WTC11 (cell line): ENCODE measurements around the gene TMEM198. TPM values are rescaled to one million over a fixed set of nuclear protein-coding genes. Genes with fewer than 3 reads are reported as not detected.

Experiments used
- ATAC-seq: fragments of 200-7000 bp; cut with Tn5 transposase; 2 replicates; pipeline ENCODE4 v1.10.0; 2021; ENCODE audit warnings: mild to moderate bottlenecking, moderate library complexity
- CTCF ChIA-PET: fragments of 300-600 bp; sonication (Branson Sonifier 250); formaldehyde crosslinking; loops from one replicate; lab custom pipeline; 2021; ENCODE audit warnings: antibody characterized with exemption; lab: Charles Lee
- POLR2A ChIA-PET: fragments of 350-600 bp; sonication (Branson Sonifier 250); formaldehyde crosslinking; loops from one replicate; lab custom pipeline; 2021; ENCODE audit warnings: antibody characterized with exemption; lab: Charles Lee
- DNase-seq: peaks from one replicate; pipeline ENCODE4 v3.0.0; 2021; ENCODE audit warnings: low spot score
- H3K27ac Mint-ChIP-seq: 2 replicates; pipeline ENCODE4 v1.8.0; 2021; ENCODE audit warnings: mixed read lengths
- H3K27me3 Mint-ChIP-seq: 2 replicates; pipeline ENCODE4 v1.8.0; 2021; ENCODE audit warnings: low read depth, mild to moderate bottlenecking, moderate library complexity, mixed read lengths
- H3K36me3 Mint-ChIP-seq: 2 replicates; pipeline ENCODE4 v1.8.0; 2021; ENCODE audit warnings: mixed read lengths
- H3K4me1 Mint-ChIP-seq: 2 replicates; pipeline ENCODE4 v1.8.0; 2022; ENCODE audit warnings: mixed read lengths
- H3K4me3 Mint-ChIP-seq: 2 replicates; pipeline ENCODE4 v1.8.0; 2021; ENCODE audit warnings: mild to moderate bottlenecking, moderate library complexity, mixed read lengths
- H3K9me3 Mint-ChIP-seq: 2 replicates; pipeline ENCODE4 v1.8.0; 2021; ENCODE audit warnings: mixed read lengths
- AFF4 ChIP-seq: sonication (generic); formaldehyde crosslinking; IDR thresholded peaks from 2 replicates; pipeline ENCODE4 v1.8.1; 2023; ENCODE audit warnings: mild to moderate bottlenecking, missing genetic modification reagents, borderline replicate concordance
- CREM ChIP-seq: sonication (generic); formaldehyde crosslinking; IDR thresholded peaks from 2 replicates; pipeline ENCODE4 v1.8.1; 2022; ENCODE audit warnings: mild to moderate bottlenecking, missing genetic modification reagents, moderate library complexity
- EMX1 ChIP-seq: fragments of 250-450 bp; sonication (Bioruptor Pico); IDR thresholded peaks from 2 replicates; pipeline ENCODE4 v1.8.0; 2021; ENCODE audit warnings: mild to moderate bottlenecking
- ESRRA ChIP-seq: sonication (generic); formaldehyde crosslinking; IDR thresholded peaks from 2 replicates; pipeline ENCODE4 v1.8.1; 2022; ENCODE audit warnings: mild to moderate bottlenecking, missing genetic modification reagents, borderline replicate concordance
- FOXJ3 ChIP-seq: sonication (generic); formaldehyde crosslinking; IDR thresholded peaks from 2 replicates; pipeline ENCODE4 v1.9.0; 2021; ENCODE audit warnings: missing genetic modification reagents, mild to moderate bottlenecking, borderline replicate concordance
- GRHL2 ChIP-seq: fragments of 250-450 bp; sonication (Bioruptor Pico); IDR thresholded peaks from 2 replicates; pipeline ENCODE4 v1.8.0; 2022; ENCODE audit warnings: mild to moderate bottlenecking, moderate library complexity; ENCODE audit not compliant: insufficient replicate concordance, severe bottlenecking
- JUN ChIP-seq: sonication (generic); formaldehyde crosslinking; IDR thresholded peaks from 2 replicates; pipeline ENCODE4 v1.8.0; 2023; ENCODE audit warnings: mild to moderate bottlenecking, missing genetic modification reagents
- NFATC4 ChIP-seq: fragments of 250-450 bp; sonication (Bioruptor Pico); IDR thresholded peaks from 2 replicates; pipeline ENCODE4 v1.9.0; 2021; ENCODE audit warnings: mild to moderate bottlenecking
- NFYB ChIP-seq: sonication (generic); formaldehyde crosslinking; conservative IDR thresholded peaks from 2 replicates; pipeline ENCODE4 v1.8.0; 2022; ENCODE audit warnings: low read depth, missing genetic modification reagents
- PRDM15 ChIP-seq: sonication (generic); formaldehyde crosslinking; IDR thresholded peaks from 2 replicates; pipeline ENCODE4 v1.8.0; 2022; ENCODE audit warnings: missing genetic modification reagents
- SMAD3 ChIP-seq: sonication (generic); formaldehyde crosslinking; IDR thresholded peaks from 2 replicates; pipeline ENCODE4 v1.8.0; 2022; ENCODE audit warnings: missing genetic modification reagents, mild to moderate bottlenecking, borderline replicate concordance
- ZBTB43 ChIP-seq: sonication (generic); formaldehyde crosslinking; IDR thresholded peaks from 2 replicates; pipeline ENCODE4 v1.8.1; 2023; ENCODE audit warnings: mild to moderate bottlenecking, missing genetic modification reagents
- ZNF232 ChIP-seq: sonication (generic); formaldehyde crosslinking; IDR thresholded peaks from 2 replicates; pipeline ENCODE4 v1.8.0; 2022; ENCODE audit warnings: mild to moderate bottlenecking, missing genetic modification reagents
- ZNF263 ChIP-seq: sonication (generic); formaldehyde crosslinking; IDR thresholded peaks from 2 replicates; pipeline ENCODE4 v1.8.1; 2022; ENCODE audit warnings: low read depth, mild to moderate bottlenecking, moderate library complexity, missing genetic modification reagents
- ZSCAN18 ChIP-seq: fragments of 250-450 bp; sonication (Bioruptor Pico); IDR thresholded peaks from 2 replicates; pipeline ENCODE4 v2.1.2; 2022; ENCODE audit warnings: mild to moderate bottlenecking, moderate library complexity
- total RNA-seq: library from RNA; stranded (reverse); gene quantifications from 3 replicates; pipeline ENCODE4 v1.2.3, GENCODE V29; 2021
- TF ChIP-seq, protein P1 (sequence below): sonication (generic); formaldehyde crosslinking; IDR thresholded peaks from 2 replicates; pipeline ENCODE4 v1.8.1; 2023; ENCODE audit warnings: mild to moderate bottlenecking, missing genetic modification reagents, moderate library complexity
- TF ChIP-seq, protein P2 (sequence below): sonication (generic); formaldehyde crosslinking; IDR thresholded peaks from 2 replicates; pipeline ENCODE4 v1.8.0; 2023; ENCODE audit warnings: missing genetic modification reagents
- TF ChIP-seq, protein P3 (sequence below): fragments of 250-450 bp; sonication (Bioruptor Pico); IDR thresholded peaks from 2 replicates; pipeline ENCODE4 v1.8.0; 2021; ENCODE audit warnings: mild to moderate bottlenecking
- TF ChIP-seq, protein P4 (sequence below): fragments of 200-600 bp; IDR thresholded peaks from 2 replicates; pipeline ENCODE4 v1.8.0; 2022; ENCODE audit warnings: antibody characterized with exemption

TMEM198 gene
- total RNA-seq, 1 experiment from 2014 or later = 7.1 TPM

DNA sequence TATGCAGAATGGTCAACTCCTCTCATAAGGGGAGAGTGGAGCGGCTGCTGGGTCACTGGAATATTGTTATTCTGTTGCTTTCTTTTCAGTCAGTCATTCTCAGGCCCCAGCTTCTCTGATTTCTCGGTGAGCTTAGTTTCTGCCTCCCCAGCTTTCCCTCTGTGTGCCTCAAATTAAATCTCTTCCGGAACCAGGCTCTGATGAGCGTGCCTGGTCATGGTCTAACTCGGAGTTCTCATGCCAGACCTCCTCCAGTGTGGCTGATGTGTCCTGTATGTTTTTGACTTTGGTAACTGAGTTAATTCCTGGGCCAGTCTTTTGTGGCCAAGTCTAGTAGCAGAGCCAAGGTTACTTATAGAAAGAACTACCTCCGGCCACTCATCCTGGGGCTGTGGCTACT, 48.9 kb downstream of the TMEM198 start:
- no peak overlapping the region for H3K4me3 Mint-ChIP-seq

More for the DNA sequence above, 48.9 kb downstream of the TMEM198 start:
- TF ChIP-seq ESRRA (CRISPR knock-in tag) = no peak
- TF ChIP-seq, protein P1, sequence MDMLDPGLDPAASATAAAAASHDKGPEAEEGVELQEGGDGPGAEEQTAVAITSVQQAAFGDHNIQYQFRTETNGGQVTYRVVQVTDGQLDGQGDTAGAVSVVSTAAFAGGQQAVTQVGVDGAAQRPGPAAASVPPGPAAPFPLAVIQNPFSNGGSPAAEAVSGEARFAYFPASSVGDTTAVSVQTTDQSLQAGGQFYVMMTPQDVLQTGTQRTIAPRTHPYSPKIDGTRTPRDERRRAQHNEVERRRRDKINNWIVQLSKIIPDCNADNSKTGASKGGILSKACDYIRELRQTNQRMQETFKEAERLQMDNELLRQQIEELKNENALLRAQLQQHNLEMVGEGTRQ = no peak
- no peak for TF ChIP-seq NFYB (CRISPR knock-in tag)
- TF ChIP-seq, protein P2, sequence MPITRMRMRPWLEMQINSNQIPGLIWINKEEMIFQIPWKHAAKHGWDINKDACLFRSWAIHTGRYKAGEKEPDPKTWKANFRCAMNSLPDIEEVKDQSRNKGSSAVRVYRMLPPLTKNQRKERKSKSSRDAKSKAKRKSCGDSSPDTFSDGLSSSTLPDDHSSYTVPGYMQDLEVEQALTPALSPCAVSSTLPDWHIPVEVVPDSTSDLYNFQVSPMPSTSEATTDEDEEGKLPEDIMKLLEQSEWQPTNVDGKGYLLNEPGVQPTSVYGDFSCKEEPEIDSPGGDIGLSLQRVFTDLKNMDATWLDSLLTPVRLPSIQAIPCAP (CRISPR knock-in tag) = no peak
- no peak for TF ChIP-seq AFF4 (CRISPR knock-in tag)
- TF ChIP-seq, protein P3, sequence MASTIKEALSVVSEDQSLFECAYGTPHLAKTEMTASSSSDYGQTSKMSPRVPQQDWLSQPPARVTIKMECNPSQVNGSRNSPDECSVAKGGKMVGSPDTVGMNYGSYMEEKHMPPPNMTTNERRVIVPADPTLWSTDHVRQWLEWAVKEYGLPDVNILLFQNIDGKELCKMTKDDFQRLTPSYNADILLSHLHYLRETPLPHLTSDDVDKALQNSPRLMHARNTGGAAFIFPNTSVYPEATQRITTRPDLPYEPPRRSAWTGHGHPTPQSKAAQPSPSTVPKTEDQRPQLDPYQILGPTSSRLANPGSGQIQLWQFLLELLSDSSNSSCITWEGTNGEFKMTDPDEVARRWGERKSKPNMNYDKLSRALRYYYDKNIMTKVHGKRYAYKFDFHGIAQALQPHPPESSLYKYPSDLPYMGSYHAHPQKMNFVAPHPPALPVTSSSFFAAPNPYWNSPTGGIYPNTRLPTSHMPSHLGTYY = no peak
- TF ChIP-seq ZBTB43 = no peak
- no peak for TF ChIP-seq ZSCAN18 (CRISPR knock-in tag)
- TF ChIP-seq GRHL2 = no peak
- no peak for TF ChIP-seq NFATC4 (CRISPR knock-in tag)
- TF ChIP-seq SMAD3 (CRISPR knock-in tag) = no peak
- TF ChIP-seq PRDM15 (CRISPR knock-in tag) = no peak
- TF ChIP-seq ZNF232 (CRISPR knock-in tag) = no peak
- TF ChIP-seq, protein P4, sequence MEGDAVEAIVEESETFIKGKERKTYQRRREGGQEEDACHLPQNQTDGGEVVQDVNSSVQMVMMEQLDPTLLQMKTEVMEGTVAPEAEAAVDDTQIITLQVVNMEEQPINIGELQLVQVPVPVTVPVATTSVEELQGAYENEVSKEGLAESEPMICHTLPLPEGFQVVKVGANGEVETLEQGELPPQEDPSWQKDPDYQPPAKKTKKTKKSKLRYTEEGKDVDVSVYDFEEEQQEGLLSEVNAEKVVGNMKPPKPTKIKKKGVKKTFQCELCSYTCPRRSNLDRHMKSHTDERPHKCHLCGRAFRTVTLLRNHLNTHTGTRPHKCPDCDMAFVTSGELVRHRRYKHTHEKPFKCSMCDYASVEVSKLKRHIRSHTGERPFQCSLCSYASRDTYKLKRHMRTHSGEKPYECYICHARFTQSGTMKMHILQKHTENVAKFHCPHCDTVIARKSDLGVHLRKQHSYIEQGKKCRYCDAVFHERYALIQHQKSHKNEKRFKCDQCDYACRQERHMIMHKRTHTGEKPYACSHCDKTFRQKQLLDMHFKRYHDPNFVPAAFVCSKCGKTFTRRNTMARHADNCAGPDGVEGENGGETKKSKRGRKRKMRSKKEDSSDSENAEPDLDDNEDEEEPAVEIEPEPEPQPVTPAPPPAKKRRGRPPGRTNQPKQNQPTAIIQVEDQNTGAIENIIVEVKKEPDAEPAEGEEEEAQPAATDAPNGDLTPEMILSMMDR = no peak
- no peak for TF ChIP-seq ZNF263 (CRISPR knock-in tag)
- TF ChIP-seq EMX1 (CRISPR knock-in tag) = no peak
- TF ChIP-seq FOXJ3 (CRISPR knock-in tag) = no peak
- no peak for TF ChIP-seq JUN (CRISPR knock-in tag)
- no peak for TF ChIP-seq CREM (CRISPR knock-in tag)
- peaks cover 3% of the 10 kb centered on the region; the same call in 1 of the 2 replicates for H3K9me3 Mint-ChIP-seq
- ChIA-PET CTCF (no interaction called here), POLR2A (no interaction called here)
- peaks cover 26% of the 10 kb centered on the region for H3K4me1 Mint-ChIP-seq
- ATAC-seq (no peak), DNase-seq (no peak)
- H3K36me3 Mint-ChIP-seq = no peaks in the 10 kb centered on the region
- peaks cover 8% of the 10 kb centered on the region for H3K27me3 Mint-ChIP-seq
- H3K27ac Mint-ChIP-seq = no peak overlapping the region
